RWPE1 (cell line): ENCODE results near the gene ADCY3.
A peak's percentile ranks its signal among the peaks of the same experiment; 100 is the strongest.

ENCODE experiments used
- CTCF ChIA-PET: fragments of 350-600 bp; sonication (Branson Sonifier 250); formaldehyde crosslinking; extraction: SDS; loops from one replicate; lab custom pipeline; 2021; lab: Yijun Ruan, JAX
- POLR2A ChIA-PET: fragments of 400-600 bp; formaldehyde crosslinking; extraction: SDS; loops from one replicate; lab custom pipeline; 2020; ENCODE audit warnings: antibody characterized with exemption; ENCODE audit not compliant: low non-redundant PET; lab: Yijun Ruan, JAX
- DNase-seq: peaks from one replicate; pipeline ENCODE4 v3.0.0; 2012; ENCODE audit warnings: low spot score
- H3K27ac ChIP-seq: fragments of 450-650 bp; 2 replicates; pipeline ENCODE4 v1.5.1; 2017
- TF ChIP-seq, protein P1 (sequence below): fragments of 450-650 bp; conservative IDR thresholded peaks from 2 replicates; pipeline ENCODE4 v1.5.1; 2017; ENCODE audit warnings: low read depth, mild to moderate bottlenecking

ADCY3 gene

DNA sequence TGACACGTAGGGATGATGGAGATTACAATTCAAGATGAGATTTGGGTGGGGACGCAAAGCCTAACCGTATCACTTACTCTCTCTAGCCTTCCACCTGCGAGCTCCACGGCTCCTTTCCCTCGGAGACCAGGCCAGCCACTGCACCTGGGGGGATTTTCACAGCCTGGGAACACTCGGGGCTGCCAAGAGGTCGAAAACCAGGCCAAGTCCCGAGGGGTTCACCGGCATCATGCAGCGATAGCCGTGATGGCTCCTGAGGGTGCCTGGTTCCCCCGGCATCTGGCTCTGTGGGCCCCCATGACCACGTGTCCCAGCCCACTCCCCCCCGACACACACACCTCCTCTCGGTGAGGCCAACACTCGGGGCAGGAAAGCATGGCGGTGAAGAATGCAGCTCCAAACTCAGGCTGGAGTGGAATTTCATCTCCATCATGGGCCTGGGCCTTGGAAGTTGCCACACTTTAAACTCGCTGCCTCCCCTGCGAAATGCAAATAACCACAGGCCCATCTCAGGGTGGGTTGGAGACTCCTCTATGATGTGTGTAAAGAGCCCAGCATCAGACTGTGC is 32.6 kb downstream of the ADCY3 start:
- ChIA-PET POLR2A (no interaction called here), CTCF (interaction anchor here (0.6 kb wide), 1 partner anchor 60 kb away, joined by 3 read pairs; no protein-coding TSS in a partner anchor)
- no peak for DNase-seq
- H3K27ac ChIP-seq = no peak overlapping the region
- TF ChIP-seq, protein P1, sequence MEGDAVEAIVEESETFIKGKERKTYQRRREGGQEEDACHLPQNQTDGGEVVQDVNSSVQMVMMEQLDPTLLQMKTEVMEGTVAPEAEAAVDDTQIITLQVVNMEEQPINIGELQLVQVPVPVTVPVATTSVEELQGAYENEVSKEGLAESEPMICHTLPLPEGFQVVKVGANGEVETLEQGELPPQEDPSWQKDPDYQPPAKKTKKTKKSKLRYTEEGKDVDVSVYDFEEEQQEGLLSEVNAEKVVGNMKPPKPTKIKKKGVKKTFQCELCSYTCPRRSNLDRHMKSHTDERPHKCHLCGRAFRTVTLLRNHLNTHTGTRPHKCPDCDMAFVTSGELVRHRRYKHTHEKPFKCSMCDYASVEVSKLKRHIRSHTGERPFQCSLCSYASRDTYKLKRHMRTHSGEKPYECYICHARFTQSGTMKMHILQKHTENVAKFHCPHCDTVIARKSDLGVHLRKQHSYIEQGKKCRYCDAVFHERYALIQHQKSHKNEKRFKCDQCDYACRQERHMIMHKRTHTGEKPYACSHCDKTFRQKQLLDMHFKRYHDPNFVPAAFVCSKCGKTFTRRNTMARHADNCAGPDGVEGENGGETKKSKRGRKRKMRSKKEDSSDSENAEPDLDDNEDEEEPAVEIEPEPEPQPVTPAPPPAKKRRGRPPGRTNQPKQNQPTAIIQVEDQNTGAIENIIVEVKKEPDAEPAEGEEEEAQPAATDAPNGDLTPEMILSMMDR = no peak

DNA sequence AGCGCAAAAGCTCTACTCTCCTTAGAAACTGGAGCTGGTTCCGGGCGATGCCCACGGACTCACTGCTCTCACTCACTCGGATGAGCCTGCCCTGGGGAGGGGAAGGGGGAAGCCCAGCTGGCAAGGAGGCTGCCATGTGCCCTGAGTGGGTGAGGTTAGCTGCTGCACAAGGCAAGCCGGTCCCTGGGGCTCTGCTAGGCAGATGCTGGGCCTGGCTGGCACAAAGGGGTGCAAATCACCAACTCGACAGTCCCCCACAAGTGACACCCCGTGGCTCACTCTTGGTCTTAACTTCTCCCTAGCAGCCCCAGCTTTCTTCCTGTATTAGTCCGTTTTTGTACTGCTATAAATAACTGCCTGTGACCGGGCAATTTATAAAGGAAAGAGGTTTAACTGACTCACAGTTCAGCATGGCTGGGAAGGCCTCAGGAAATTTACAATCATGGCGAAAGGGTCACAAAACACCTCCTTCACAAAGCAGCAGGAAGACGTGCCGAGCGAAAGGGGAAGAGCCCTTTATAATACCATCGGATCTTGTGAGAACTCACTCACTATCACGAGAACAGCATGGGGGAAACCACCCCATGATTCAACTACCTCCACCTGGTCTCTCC is 33.2 kb downstream of the ADCY3 start:
- no peak for DNase-seq
- H3K27ac ChIP-seq = no peak overlapping the region
- TF ChIP-seq, protein P1 = no peak
- ChIA-PET POLR2A (no interaction called here), CTCF (interaction anchor here (0.6 kb wide), 1 partner anchor 59 kb away, joined by 3 read pairs; no protein-coding TSS in a partner anchor)

DNA sequence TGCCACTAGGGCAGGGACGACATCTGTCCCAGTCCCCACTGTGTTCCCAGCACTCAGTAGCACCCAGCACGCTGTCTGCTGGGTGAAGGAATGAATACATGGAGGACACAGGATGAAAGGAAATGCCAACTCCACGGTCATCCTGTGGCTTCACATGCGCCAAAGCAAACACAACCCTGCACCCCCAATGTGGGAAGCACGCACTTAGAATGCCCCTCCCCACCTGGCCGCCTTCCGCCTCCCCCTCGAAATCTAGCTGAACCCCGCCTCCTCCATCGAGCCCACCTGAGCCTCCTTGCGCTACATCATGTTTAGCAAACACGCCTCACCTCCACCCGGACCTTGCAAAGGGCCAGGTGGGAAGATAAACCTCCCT is 33.9 kb downstream of the ADCY3 start:
- POLR2A ChIA-PET = no interaction called here
- DNase-seq = no peak
- CTCF ChIA-PET = no interaction called here
- H3K27ac ChIP-seq = no peak overlapping the region
- TF ChIP-seq, protein P1 = no peak

DNA sequence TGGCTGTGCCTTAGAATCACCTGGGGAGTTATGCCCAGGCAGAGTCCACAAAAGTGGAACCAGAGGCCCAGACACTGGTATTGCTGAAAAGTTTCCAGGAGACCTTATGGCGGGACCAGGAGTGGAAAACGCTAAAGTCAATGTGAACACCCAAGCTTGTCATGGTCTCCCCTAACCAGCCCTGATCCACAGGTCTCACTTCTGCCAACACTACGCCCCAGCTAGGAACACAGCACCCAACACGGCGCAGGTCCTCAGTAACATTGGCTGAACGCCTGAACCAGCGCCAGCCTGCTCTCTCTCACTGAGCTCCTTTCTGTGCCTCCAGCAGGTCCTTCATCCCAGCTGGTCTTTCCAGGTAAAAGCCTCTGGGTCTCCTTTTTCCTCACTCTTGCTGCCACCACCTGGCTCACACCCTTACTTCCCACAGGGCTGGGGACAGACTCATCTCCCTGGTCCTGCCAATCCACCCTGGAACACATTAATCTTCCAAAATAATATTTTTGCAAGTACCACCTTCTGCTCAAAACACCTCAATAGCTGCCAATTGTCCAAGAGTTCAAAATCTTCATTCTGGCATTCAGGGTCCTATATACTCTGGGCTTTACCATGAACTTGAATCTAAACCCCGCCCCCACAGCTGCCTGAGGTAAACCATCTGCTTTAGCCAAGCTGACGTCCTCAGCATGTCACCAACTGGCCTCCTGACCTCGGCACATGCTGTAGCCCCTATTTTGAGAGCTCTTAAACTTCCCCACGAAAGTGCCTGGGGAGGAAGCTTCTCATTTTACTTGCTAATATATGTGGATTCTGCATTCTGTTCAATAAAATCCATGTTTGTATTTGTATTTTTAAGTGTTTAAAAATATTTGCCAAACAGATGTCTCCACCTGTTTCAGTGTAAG is 34.6 kb downstream of the ADCY3 start:
- DNase-seq = no peak
- CTCF ChIA-PET = no interaction called here
- POLR2A ChIA-PET = no interaction called here
- TF ChIP-seq, protein P1 = no peak
- H3K27ac ChIP-seq = peak overlapping the region; percentile 8

DNA sequence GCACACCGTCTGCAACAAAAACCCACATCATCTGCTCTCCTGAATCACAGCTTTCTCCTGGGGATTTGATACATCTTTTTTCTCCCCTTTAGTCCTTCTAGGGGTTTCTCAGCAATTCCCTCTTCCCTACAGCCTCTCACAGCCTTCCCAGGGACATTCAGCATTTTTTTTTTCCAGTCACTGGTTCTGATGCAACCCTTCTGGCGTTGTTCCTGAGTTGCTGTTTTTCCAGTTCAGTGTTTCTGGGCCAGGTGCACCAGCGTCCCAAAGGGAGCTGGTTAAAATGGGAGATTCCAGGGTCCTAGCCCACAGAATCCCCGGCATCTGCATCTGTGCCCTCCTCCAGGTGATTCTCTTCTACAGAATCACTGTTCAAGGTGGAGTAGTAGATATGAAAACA is 36.1 kb downstream of the ADCY3 start:
- DNase-seq = no peak
- TF ChIP-seq, protein P1 = no peak
- ChIA-PET CTCF (interaction anchor here (0.6 kb wide), 1 partner anchor 273 kb away, joined by 3 read pairs; no protein-coding TSS in a partner anchor), POLR2A (no interaction called here)
- H3K27ac ChIP-seq = peak overlapping the region; percentile 20; the same call in 1 of the 2 replicates

GRCh38 chr2:24881623-24882022 is 38.4 kb downstream of the ADCY3 start:
- DNase-seq = no peak
- H3K27ac ChIP-seq = no peak overlapping the region
- CTCF ChIA-PET = no interaction called here
- POLR2A ChIA-PET = no interaction called here
- TF ChIP-seq, protein P1 = no peak
